Trophoblast cell (in vitro differentiated cells and primary cell): ENCODE measurements around the gene C1GALT1.

Source experiments
- DNase-seq, 2 donors: peaks; one replicate each; pipeline ENCODE4 v3.0.0-alpha.2; 2016
- H2AFZ ChIP-seq: 2 replicates; pipeline ENCODE4 v1.6.1; 2013; ENCODE audit warnings: low read length, moderate library complexity, mild to moderate bottlenecking; ENCODE audit not compliant: insufficient read depth, poor library complexity
- H2AK5ac ChIP-seq: 2 replicates; pipeline ENCODE4 v1.6.1; 2013; ENCODE audit warnings: mild to moderate bottlenecking, low read length
- H2BK120ac ChIP-seq: 2 replicates; pipeline ENCODE4 v1.6.1; 2013; ENCODE audit warnings: low read length, mild to moderate bottlenecking, moderate library complexity; ENCODE audit not compliant: insufficient read depth, poor library complexity
- H2BK12ac ChIP-seq: 2 replicates; pipeline ENCODE4 v1.6.1; 2013; ENCODE audit warnings: mild to moderate bottlenecking, low read length, moderate library complexity
- H2BK5ac ChIP-seq: 2 replicates; pipeline ENCODE4 v1.6.1; 2013; ENCODE audit warnings: low read length, low read depth, moderate library complexity, mild to moderate bottlenecking; ENCODE audit not compliant: poor library complexity
- H3K14ac ChIP-seq: 2 replicates; pipeline ENCODE4 v1.6.1; 2013; ENCODE audit warnings: mild to moderate bottlenecking, low read length
- H3K18ac ChIP-seq: 2 replicates; pipeline ENCODE4 v1.6.1; 2013; ENCODE audit warnings: mild to moderate bottlenecking, low read length
- H3K23ac ChIP-seq: 2 replicates; pipeline ENCODE4 v1.6.1; 2013; ENCODE audit warnings: low read length
- H3K27ac ChIP-seq: 2 replicates; pipeline ENCODE4 v1.5.1; 2013; ENCODE audit warnings: low read depth, mild to moderate bottlenecking, inconsistent platforms, low read length, moderate library complexity
- H3K27me3 ChIP-seq: 2 replicates; pipeline ENCODE4 v1.6.1; 2013; ENCODE audit warnings: inconsistent platforms, mild to moderate bottlenecking, low read length, moderate library complexity; ENCODE audit not compliant: insufficient read depth
- H3K36me3 ChIP-seq, 2 experiments: 1 replicate in 1 of 2; 2 replicates in 1 of 2; pipeline ENCODE4 v1.6.1; 2013; ENCODE audit warnings: low read length in 2 of 2, mild to moderate bottlenecking in 2 of 2, moderate library complexity in 1 of 2; ENCODE audit not compliant: insufficient read depth in 2 of 2, control insufficient read depth in 1 of 2
- H3K4ac ChIP-seq: 2 replicates; pipeline ENCODE4 v1.6.1; 2013; ENCODE audit warnings: low read depth, mild to moderate bottlenecking, low read length, moderate library complexity
- H3K4me1 ChIP-seq, 2 experiments: 1 replicate in 1 of 2; 2 replicates in 1 of 2; pipeline ENCODE4 v1.6.1; 2013; ENCODE audit warnings: low read length in 2 of 2, mild to moderate bottlenecking in 2 of 2, moderate library complexity in 1 of 2; ENCODE audit not compliant: insufficient read depth in 2 of 2, control insufficient read depth in 1 of 2
- H3K4me2 ChIP-seq: 2 replicates; pipeline ENCODE4 v1.6.1; 2013; ENCODE audit warnings: inconsistent platforms, mild to moderate bottlenecking, low read length, moderate library complexity
- H3K4me3 ChIP-seq: 2 replicates; pipeline ENCODE4 v1.5.1; 2013; ENCODE audit warnings: mild to moderate bottlenecking, low read depth, low read length, inconsistent platforms
- H3K79me1 ChIP-seq: one replicate; pipeline ENCODE4 v1.6.1; 2013; ENCODE audit warnings: low read length
- H3K79me2 ChIP-seq: 2 replicates; pipeline ENCODE4 v1.6.1; 2013; ENCODE audit warnings: low read length, mild to moderate bottlenecking; ENCODE audit not compliant: control insufficient read depth, insufficient read depth, poor library complexity
- H3K9ac ChIP-seq: 2 replicates; pipeline ENCODE4 v1.6.1; 2013; ENCODE audit warnings: mild to moderate bottlenecking, low read length
- H3K9me3 ChIP-seq: 2 replicates; pipeline ENCODE4 v1.6.1; 2013; ENCODE audit warnings: low read depth, mild to moderate bottlenecking, control low read depth, inconsistent platforms, low read length; ENCODE audit not compliant: insufficient read depth
- H4K12ac ChIP-seq: 2 replicates; pipeline ENCODE4 v1.6.1; 2013; ENCODE audit warnings: low read depth, mild to moderate bottlenecking, low read length, moderate library complexity
- H4K8ac ChIP-seq: 2 replicates; pipeline ENCODE4 v1.6.1; 2013; ENCODE audit warnings: low read depth, mild to moderate bottlenecking, low read length, moderate library complexity
- H4K91ac ChIP-seq: one replicate; pipeline ENCODE4 v1.6.1; 2013; ENCODE audit warnings: low read depth, mild to moderate bottlenecking, low read length, moderate library complexity
- WGBS: extraction: QIAGEN DNeasy Blood & Tissue Kit; methylation state at CpG from one replicate; pipeline ENCODE4 v1.1.7; 2013; ENCODE audit warnings: missing lambda C conversion rate; ENCODE audit not compliant: insufficient read length, insufficient coverage; ENCODE audit errors: extremely low coverage; 5-methylcytosine and 5-hydroxymethylcytosine counted together

Gene C1GALT1

DNA sequence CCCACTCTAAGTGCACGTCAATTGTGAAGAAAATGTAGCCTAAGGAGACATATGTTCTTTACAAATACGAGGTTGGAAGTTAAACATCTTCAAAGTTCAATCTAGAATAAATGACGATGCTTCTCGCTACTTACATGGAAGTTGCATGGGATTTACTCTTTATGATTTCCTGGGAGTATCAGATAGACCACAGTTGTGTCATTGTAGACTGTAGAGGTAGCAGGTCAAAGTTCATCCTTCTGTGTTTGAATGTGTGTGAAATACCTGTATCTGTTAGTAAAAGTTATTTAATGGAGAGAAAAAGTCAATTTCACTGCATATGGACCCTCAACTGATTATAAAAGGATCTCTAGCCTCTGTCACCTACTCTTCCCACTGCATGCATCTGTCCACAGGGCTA lies 112.6 kb downstream of the C1GALT1 start:
- Histone ChIP-seq H3K27me3 (no peaks in the 10 kb centered on the region), H4K91ac (no peak overlapping the region), H2BK5ac (no peak overlapping the region), H3K4ac (no peak overlapping the region), H2BK120ac (no peak overlapping the region), H3K14ac (no peak overlapping the region), H4K8ac (no peak overlapping the region), H3K79me2 (no peaks in the 10 kb centered on the region), H3K36me3 (no peaks in the 10 kb centered on the region), H3K9ac (no peak overlapping the region), H3K79me1 (no peaks in the 10 kb centered on the region), H3K4me1 (peaks cover 0 to 10% of the 10 kb centered on the region in 2 experiments), H2AK5ac (no peak overlapping the region), H3K9me3 (no peaks in the 10 kb centered on the region), H4K12ac (no peak overlapping the region), H3K4me3 (no peak overlapping the region), H3K4me2 (no peak overlapping the region), H2BK12ac (no peak overlapping the region), H3K27ac (no peak overlapping the region), H3K23ac (no peak overlapping the region), H3K18ac (no peak overlapping the region), H2AFZ (no peak overlapping the region)
- no CpG with 5 or more reads among the region's 4 CpGs for WGBS
- no peak for DNase-seq
